GM19324 (cell line): ENCODE results near the gene SDHB.
A peak's percentile ranks its signal among the peaks of the same experiment; 100 is the strongest.

Experiments
- ATAC-seq: cut with Tn5 transposase; IDR thresholded peaks from one replicate; pipeline ENCODE4 v1.9.1; 2021; ENCODE audit warnings: mild to moderate bottlenecking, moderate library complexity; ENCODE audit not compliant: unreplicated experiment, low FRiP score

The SDHB gene

GRCh38 chr1:17016317-17016661, 37.5 kb downstream of the SDHB start:
- ATAC-seq, result no peak

GRCh38 chr1:17014671-17015567, 38.9 kb downstream of the SDHB start:
- ATAC-seq, result no peak

GRCh38 chr1:17013491-17014320, 40.1 kb downstream of the SDHB start:
- ATAC-seq, result no peak

- ATAC-seq, result no peak
These were observed 40.9 kb downstream of the SDHB start for GRCh38 chr1:17012775-17013490.

GRCh38 chr1:17011439-17012307, 42.2 kb downstream of the SDHB start, which contains the start of gene ATP13A2:
Gene ATP13A2, minus strand, starts transcription at chr1:17011928. Its CDS starts 190 bp downstream, at chr1:17011738.
- peak; percentile 77 for ATAC-seq

GRCh38 chr1:17011092-17011438, 42.8 kb downstream of the SDHB start:
- ATAC-seq, result no peak

GRCh38 chr1:17009706-17010105, 44.1 kb downstream of the SDHB start:
- ATAC-seq, result no peak

- no peak for ATAC-seq
These were observed 45.5 kb downstream of the SDHB start for GRCh38 chr1:17008208-17008855.

- ATAC-seq, result no peak
These were observed 46.7 kb downstream of the SDHB start for GRCh38 chr1:17007121-17007520.

GRCh38 chr1:17005365-17005740, 48.5 kb downstream of the SDHB start:
- no peak for ATAC-seq

- ATAC-seq, result no peak
These were observed 49.1 kb downstream of the SDHB start for GRCh38 chr1:17004466-17005364.

- no peak for ATAC-seq
These were observed 51.3 kb downstream of the SDHB start for GRCh38 chr1:17002524-17002902.

- no peak for ATAC-seq
These were observed 51.9 kb downstream of the SDHB start for GRCh38 chr1:17001760-17002523.

- ATAC-seq, result no peak
These were observed 54.0 kb downstream of the SDHB start for GRCh38 chr1:16999863-17000262.

GRCh38 chr1:16998589-16998988, 55.2 kb downstream of the SDHB start:
- no peak for ATAC-seq

- no peak for ATAC-seq
These were observed 57.0 kb downstream of the SDHB start for GRCh38 chr1:16996845-16997244.

- no peak for ATAC-seq
These were observed 60.3 kb downstream of the SDHB start for GRCh38 chr1:16993521-16994038.

- no peak for ATAC-seq
These were observed 61.2 kb downstream of the SDHB start for GRCh38 chr1:16992675-16993074.
